Activated CD4-positive, alpha-beta T cell treated with anti-CD3 and anti-CD28 coated beads for 24 hours (primary cell): Measurements from ENCODE around the gene TMA16.

Experiments used
- DNase-seq, 2 donors: peaks; one replicate each; pipeline ENCODE4 v3.0.0-alpha.2; 2020; ENCODE audit warnings: low read depth in 2 of 2

Gene TMA16

GRCh38 chr4:163563592-163563991 is 69.1 kb downstream of the TMA16 start:
- DNase-seq: no peak

DNA sequence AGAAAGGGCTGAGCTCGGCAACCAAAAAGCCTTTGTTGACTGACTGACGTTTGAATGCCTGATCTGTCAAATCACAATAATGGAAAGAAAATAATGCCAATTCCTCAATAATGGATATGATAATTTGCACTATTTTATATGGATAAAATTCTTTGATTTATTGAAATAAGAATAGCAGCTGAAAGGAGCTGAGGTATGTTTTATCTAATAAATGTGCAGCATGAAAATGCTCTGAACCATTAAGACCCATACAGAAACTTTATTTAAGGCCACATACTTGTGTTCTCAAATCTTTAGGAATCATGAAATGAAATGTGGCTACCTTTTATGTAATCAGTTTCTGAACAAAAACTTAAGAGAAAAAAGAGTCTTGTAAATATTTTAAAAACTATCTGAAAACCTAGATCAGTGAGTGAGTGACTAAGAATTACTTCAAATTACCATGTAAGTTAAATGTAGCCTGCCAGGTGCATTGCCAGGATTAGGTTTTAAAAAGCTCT is 69.8 kb downstream of the TMA16 start:
- DNase-seq: no peak

- DNase-seq: no peak
Measured at GRCh38 chr4:163565226-163566135, 71.0 kb downstream of the TMA16 start.

- no peak for DNase-seq
Measured at GRCh38 chr4:163566257-163566796, 71.8 kb downstream of the TMA16 start.

DNA sequence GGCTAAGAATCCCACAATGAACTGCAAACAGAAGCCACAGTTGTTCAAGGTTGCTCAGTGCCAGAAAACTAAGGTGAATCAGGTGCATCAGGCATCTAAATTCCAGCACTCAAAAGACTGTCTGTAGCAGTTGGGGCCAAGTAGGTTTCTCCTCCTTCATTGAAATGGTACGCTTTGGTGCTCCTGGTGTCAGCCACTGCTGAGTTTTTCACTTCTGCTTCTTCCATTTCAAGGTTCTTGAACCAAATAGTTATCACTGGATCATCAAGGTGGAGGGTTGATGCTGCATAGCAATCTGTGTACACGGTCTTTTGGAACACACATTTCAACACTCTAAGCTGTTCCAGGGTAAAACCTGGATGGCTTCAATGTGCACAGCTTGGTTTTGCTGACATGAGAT is 74.4 kb downstream of the TMA16 start:
- no peak for DNase-seq
